Fibroblast of skin of back (primary cell): ENCODE data around the gene ATP6V1G3.
A peak's percentile ranks its signal among the peaks of the same experiment; 100 is the strongest.
"Not testable (repeated sequence)": the region's sequence is repeated elsewhere in the genome, so short reads cannot be mapped to it uniquely, and the experiment has no call there.

Experiments
- DNase-seq: peaks from one replicate; pipeline ENCODE4 v3.0.0-alpha.2; 2013

ATP6V1G3 gene

GRCh38 chr1:198542632-198543031, 2.2 kb upstream of the ATP6V1G3 start:
- no peak for DNase-seq

- no peak for DNase-seq
Observed at GRCh38 chr1:198541737-198542136, 1.3 kb upstream of the ATP6V1G3 start.

- no peak for DNase-seq
Observed at GRCh38 chr1:198538579-198539364, 1.7 kb downstream of the ATP6V1G3 start.

GRCh38 chr1:198535631-198536030, 4.8 kb downstream of the ATP6V1G3 start:
- DNase-seq = no peak

GRCh38 chr1:198534548-198535418, 5.7 kb downstream of the ATP6V1G3 start:
- DNase-seq = no peak

- no peak for DNase-seq
Observed at GRCh38 chr1:198531891-198532290, 8.6 kb downstream of the ATP6V1G3 start.

- no peak for DNase-seq
Observed at GRCh38 chr1:198530953-198531352, 9.5 kb downstream of the ATP6V1G3 start.

DNA sequence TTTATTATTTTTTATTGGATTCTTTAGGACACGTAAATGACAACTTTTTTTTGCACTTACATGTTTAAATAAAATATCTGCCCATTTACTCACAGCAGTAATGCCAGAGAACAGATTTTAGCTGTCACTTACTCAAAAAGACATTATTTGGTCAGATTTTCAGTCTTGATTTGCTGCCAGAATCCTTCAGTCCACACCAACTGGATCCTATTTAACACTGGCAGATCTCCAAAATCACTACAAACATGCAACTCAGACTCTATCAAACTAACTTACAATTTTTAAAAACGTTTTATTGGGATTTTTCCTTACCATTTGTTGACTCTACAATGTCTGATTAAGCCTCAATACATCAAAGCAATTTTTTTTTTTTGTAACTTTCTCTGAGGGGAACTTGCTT, 11.1 kb downstream of the ATP6V1G3 start:
- peak; percentile 80 for DNase-seq

DNA sequence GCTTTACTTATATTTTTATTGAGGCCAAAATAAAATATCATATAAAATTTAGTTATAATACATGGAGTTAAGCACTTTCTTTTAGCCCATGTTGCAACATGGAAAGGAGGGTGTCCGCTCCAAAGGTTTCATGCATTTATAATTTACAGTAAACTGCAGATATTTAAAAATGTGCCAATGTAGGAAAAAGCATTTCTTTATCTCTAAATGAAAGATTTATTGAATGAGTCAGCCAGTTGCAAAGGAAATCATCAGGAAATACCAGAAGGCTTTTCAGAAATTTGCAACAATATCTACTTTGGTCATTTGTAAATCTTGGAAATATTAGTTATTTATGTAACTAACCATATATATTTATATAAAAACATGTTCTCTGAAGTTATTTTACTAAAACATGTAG, 12.1 kb downstream of the ATP6V1G3 start:
- DNase-seq = peak; percentile 68

- no peak for DNase-seq
Observed at GRCh38 chr1:198524556-198524955, 15.9 kb downstream of the ATP6V1G3 start.

DNA sequence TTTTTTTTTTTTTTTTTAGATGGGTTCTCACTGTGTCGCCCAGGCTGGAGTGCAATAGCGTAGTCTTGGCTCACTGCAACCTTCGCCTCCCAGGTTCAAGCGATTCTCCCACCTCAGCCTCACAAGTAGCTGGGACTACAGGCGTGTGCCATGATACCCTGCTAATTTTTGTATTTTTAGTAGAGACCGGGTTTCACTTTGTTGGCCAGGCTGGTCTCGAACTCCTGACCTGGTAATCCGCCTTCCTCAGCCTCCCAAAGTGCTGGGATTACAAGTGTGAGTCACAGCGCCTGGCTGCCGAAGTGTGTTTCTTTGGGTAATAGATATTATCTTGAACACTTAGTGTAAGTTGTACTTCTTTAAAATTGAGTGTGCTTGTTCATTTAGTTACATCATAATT, 16.4 kb downstream of the ATP6V1G3 start:
- DNase-seq = not testable (repeated sequence)

DNA sequence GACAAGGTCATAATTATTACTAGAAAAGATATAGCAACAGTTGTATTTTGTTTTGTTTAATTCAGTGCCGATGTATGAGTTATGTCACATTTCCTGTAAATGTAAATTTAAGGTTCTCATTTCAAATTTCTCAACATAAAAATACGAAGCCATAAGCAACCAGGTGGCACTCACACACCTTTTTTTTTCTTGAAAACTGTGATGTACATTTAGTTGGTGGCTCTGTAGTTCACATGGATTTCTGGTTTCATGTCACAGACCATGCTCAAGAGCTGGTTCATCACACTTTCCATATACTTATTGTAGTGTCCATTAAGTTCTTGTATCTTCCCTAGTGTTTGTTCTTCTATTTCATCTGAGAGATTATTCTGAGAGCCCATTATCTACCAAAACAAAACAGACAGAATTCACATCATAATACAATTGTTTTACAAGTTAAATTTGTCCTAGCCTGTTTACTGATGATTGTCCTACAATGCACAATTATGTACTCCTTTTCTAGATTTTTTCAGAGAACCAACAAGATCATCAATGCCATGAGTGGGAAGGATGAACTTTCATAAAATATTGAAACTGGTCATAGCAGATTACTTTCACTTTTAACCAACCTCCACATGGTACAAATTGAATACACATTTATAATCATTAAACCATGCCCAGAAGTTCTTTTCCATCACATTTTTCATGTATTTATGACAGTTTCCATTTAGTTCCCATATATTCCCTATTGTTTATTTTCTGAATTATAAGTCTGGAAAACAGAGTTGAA, 17.1 kb downstream of the ATP6V1G3 start:
- DNase-seq = no peak

DNA sequence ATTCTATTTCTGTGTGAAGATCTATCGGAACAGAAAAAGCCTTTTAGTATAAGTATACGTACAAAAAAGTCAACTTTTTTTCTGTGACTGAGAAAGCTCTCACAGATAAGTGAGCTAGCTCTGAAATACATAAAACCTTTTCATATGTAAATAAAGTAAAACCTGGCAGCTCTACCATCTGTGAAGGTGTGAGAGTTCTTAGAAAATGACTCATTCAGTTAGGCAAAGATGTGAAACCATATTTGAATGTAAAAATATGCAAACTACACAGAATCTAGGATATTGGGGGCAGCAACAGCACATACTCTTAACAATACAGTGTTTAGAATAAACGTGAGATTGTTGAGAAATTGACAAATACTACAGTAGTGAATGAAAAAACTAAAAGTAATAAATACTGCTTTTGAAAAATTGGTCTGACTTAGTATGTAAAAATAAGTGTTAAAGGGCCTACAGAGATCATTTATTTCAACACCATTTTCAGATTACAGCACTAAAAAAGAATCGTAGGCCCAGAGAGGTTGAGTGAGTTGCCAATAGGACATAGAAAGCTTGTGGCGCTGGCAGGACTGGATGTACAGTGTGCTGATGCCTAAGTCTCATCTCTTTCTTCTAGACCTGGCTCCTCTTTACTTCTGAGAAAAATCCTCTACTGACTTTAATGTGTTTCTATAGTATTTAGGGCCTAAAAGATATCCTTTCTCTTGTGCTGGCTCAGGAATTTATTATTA, 19.8 kb downstream of the ATP6V1G3 start:
- DNase-seq = no peak

DNA sequence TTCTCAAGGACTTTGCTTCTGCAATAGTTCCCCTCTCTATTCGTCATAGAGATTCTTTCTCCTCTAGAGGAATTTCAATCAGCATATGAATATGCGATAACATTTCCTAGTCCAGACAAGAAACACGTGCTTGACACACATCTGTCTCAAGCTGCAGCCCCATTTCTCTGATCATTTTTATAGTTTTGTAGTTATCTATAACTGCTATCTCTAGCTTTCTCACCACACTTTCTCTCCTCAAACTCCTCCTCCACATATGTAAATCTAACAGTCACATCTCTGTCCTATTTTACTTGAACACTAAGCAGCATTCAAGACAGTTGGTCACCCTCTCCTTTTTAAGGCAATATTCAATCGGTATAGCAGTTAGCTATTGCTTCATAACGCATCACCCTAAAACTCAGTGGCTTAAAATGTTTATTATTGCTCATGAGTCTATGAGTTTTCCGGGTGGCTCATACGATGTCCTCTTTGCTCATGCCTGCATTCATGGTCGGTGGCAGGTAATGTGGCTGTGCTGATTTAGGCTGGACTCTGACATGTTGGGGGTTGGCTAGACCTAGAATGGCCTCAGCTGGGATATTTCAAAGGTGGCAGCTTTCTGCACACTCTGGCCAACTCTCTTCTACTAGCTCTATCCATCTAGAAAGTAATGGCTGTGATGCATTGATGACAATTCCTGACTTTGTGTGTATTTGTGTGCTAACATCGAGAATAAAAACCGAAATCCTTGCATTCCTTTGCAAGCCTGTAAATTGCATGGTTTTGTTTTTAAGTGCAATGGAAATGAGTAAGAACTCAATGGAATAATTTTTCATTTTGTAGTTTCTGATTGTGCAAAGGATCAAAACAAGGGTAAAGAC, 20.6 kb downstream of the ATP6V1G3 start:
- DNase-seq = no peak

DNA sequence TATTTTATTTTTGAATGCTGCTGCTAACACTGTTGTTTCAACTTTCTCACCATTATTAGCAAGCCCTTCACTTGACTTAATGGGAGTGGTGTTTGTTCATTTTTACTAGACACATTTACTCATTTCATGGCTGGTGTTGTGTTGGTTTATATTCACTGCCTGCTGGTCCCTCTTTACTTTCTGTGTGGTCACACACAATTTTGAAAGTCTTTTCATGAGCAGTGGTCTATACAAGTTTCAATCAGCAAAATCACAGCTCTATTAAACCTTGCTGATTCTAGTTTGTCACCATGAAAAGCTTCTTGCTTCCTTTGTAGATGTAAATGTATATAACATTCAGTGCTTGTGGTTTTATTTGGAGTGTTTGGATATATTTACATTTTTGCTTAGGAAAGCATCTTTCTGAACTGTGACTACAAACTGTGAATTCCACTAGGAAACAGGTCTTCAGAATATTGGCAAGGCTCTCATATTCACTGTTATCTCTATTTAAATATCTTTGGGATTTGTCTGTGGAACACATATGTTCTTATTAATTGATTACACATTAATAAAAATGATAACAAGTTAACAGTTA, 22.8 kb downstream of the ATP6V1G3 start:
- no peak for DNase-seq

- DNase-seq = no peak
Observed at GRCh38 chr1:198500096-198500495, 40.4 kb downstream of the ATP6V1G3 start.

GRCh38 chr1:198499588-198499987, 40.9 kb downstream of the ATP6V1G3 start:
- DNase-seq = peak; percentile 85

DNA sequence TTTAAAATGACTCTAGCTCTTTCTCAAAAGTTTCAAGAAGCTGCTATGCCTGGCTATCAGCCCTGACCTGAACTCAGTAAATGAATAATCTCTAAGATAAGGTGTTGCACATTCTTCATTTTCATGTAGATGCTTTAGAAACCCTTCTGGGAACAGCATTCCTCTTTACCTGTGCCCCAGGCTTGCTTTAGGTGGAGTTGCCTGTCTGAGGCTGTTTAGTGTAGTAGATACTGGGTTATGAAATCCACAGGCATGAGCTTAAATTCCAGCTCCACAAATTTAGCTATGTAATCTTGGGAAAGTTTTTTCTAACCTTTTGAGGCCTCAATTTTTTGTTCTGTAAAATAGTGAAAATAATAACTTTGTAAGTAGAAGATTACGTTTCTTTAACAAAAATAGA, 41.6 kb downstream of the ATP6V1G3 start:
- peak; percentile 31 for DNase-seq

- peak; percentile 59 for DNase-seq
Observed at GRCh38 chr1:198498103-198498385, 42.4 kb downstream of the ATP6V1G3 start.

GRCh38 chr1:198497326-198498102, 43.0 kb downstream of the ATP6V1G3 start:
- DNase-seq = peak; percentile 73
